Gastrocnemius medialis (tissue), 4 donors: ENCODE results near the gene FMNL3.

Experiments
- POLR2A ChIP-seq, 2 donors: fragments of 450-650 bp; IDR thresholded peaks; one replicate each; pipeline ENCODE4 v1.6.1; 2017; ENCODE audit warnings: antibody characterized with exemption in 2 of 2, mild to moderate bottlenecking in 2 of 2, moderate library complexity in 2 of 2
- TF ChIP-seq, protein P1 (sequence below), 5 experiments: fragments of 450-650 bp in 3 of 5; fragments of 200-600 bp in 2 of 5; sonication (generic) in 2 of 5; IDR thresholded peaks in 4 of 5; conservative IDR thresholded peaks in 1 of 5; 1 replicate in 4 of 5; 2 replicates in 1 of 5; pipeline ENCODE4 v1.5.1; 2016 to 2019; ENCODE audit warnings: antibody characterized with exemption in 5 of 5, mild to moderate bottlenecking in 3 of 5, moderate library complexity in 3 of 5

DNA sequence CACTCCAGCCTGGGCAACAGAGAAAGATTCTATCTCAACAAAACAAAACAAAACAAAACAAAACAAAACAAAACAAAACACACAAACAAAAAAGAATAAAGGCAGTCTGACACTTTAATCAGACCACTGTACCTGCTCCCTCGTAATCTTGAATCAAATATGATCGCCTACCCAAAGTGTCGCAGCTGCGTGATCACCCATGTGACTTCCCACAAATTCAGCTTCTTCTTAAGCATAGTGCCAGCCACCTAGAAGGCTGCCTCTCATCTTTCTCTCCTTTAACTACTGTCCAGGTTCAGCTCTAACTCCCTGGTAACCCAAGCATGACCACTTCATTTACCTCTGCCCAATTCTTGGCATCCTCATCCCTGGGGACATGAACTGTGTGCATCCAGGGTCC is 37.4 kb downstream of the FMNL3 start:
- TF ChIP-seq POLR2A (IDR thresholded peaks at IDR 0.05): no peak
- TF ChIP-seq, protein P1, sequence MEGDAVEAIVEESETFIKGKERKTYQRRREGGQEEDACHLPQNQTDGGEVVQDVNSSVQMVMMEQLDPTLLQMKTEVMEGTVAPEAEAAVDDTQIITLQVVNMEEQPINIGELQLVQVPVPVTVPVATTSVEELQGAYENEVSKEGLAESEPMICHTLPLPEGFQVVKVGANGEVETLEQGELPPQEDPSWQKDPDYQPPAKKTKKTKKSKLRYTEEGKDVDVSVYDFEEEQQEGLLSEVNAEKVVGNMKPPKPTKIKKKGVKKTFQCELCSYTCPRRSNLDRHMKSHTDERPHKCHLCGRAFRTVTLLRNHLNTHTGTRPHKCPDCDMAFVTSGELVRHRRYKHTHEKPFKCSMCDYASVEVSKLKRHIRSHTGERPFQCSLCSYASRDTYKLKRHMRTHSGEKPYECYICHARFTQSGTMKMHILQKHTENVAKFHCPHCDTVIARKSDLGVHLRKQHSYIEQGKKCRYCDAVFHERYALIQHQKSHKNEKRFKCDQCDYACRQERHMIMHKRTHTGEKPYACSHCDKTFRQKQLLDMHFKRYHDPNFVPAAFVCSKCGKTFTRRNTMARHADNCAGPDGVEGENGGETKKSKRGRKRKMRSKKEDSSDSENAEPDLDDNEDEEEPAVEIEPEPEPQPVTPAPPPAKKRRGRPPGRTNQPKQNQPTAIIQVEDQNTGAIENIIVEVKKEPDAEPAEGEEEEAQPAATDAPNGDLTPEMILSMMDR (IDR thresholded peaks at IDR 0.05 in 4 of 5, conservative IDR thresholded peaks at IDR 0.05 in 1 of 5): no peak
